IMR-90 (cell line): ENCODE data around the gene POLRMT.

ENCODE experiments used
- BHLHE40 ChIP-seq: fragments of 150-350 bp; IDR thresholded peaks from 2 replicates; pipeline ENCODE4 v1.6.1; 2016; ENCODE audit warnings: mild to moderate bottlenecking, low read depth, low read length
- CEBPB ChIP-seq: IDR thresholded peaks from 2 replicates; pipeline ENCODE4 v1.6.1; 2012; ENCODE audit warnings: low read depth, low read length, improper control_type of control experiment
- CHD1 ChIP-seq: IDR thresholded peaks from 2 replicates; pipeline ENCODE4 v1.6.1; 2012; ENCODE audit warnings: low read depth, low read length, improper control_type of control experiment
- FOS ChIP-seq: fragments of 150-350 bp; IDR thresholded peaks from 2 replicates; pipeline ENCODE4 v1.6.1; 2016; ENCODE audit warnings: low read depth, low read length
- MAFK ChIP-seq: IDR thresholded peaks from 2 replicates; pipeline ENCODE4 v1.6.1; 2012; ENCODE audit warnings: low read depth, low read length, improper control_type of control experiment
- MXI1 ChIP-seq: IDR thresholded peaks from 2 replicates; pipeline ENCODE4 v1.6.1; 2012; ENCODE audit warnings: low read depth, mild to moderate bottlenecking, low read length, moderate library complexity, borderline replicate concordance
- NFE2L2 ChIP-seq: fragments of 150-350 bp; IDR thresholded peaks from 2 replicates; pipeline ENCODE4 v1.6.1; 2016; ENCODE audit warnings: low read depth, mild to moderate bottlenecking, low read length
- POLR2A ChIP-seq: IDR thresholded peaks from 2 replicates; pipeline ENCODE4 v1.6.1; 2012; ENCODE audit warnings: mild to moderate bottlenecking, low read depth, low read length
- SMC3 ChIP-seq: fragments of 150-350 bp; IDR thresholded peaks from 2 replicates; pipeline ENCODE4 v1.6.1; 2016; ENCODE audit warnings: low read depth, mild to moderate bottlenecking, antibody characterized with exemption, low read length, moderate library complexity
- TF ChIP-seq, protein P1 (sequence below): fragments of 150-350 bp; IDR thresholded peaks from 2 replicates; pipeline ENCODE4 v1.6.1; 2016; ENCODE audit warnings: low read depth, mild to moderate bottlenecking, low read length, moderate library complexity, borderline replicate concordance
- TF ChIP-seq, protein P2 (sequence below): conservative IDR thresholded peaks from 2 replicates; pipeline ENCODE4 v1.5.1; 2012; ENCODE audit warnings: mild to moderate bottlenecking, low read depth, low read length, improper control_type of control experiment
- TF ChIP-seq, protein P3 (sequence below): fragments of 150-350 bp; IDR thresholded peaks from 2 replicates; pipeline ENCODE4 v1.6.1; 2017; ENCODE audit warnings: mild to moderate bottlenecking, antibody characterized with exemption, low read length, low read depth

DNA sequence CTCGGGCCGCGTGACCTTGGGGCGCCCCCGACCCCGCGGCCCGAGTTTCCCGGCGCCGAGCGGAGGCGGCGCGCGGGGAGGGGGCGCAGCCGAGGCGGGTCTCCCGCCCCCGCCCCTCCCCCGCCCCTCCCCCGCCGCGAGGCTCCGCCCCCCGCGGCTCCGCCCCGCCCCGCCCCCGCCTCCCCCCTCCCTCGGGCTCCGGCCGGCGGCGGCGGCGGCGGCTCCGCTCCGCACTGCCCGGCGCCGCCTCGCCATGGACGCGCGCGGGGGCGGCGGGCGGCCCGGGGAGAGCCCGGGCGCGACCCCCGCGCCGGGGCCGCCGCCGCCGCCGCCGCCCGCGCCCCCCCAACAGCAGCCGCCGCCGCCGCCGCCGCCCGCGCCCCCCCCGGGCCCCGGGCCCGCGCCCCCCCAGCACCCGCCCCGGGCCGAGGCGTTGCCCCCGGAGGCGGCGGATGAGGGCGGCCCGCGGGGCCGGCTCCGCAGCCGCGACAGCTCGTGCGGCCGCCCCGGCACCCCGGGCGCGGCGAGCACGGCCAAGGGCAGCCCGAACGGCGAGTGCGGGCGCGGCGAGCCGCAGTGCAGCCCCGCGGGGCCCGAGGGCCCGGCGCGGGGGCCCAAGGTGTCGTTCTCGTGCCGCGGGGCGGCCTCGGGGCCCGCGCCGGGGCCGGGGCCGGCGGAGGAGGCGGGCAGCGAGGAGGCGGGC, 43.5 kb downstream of the POLRMT start, which contains the start of gene HCN2:
- TF ChIP-seq MXI1 (no peak), FOS (no peak), POLR2A (no peak), CEBPB (no peak), NFE2L2 (no peak), CHD1 (no peak), MAFK (no peak), SMC3 (no peak), BHLHE40 (no peak)
- TF ChIP-seq, protein P1, sequence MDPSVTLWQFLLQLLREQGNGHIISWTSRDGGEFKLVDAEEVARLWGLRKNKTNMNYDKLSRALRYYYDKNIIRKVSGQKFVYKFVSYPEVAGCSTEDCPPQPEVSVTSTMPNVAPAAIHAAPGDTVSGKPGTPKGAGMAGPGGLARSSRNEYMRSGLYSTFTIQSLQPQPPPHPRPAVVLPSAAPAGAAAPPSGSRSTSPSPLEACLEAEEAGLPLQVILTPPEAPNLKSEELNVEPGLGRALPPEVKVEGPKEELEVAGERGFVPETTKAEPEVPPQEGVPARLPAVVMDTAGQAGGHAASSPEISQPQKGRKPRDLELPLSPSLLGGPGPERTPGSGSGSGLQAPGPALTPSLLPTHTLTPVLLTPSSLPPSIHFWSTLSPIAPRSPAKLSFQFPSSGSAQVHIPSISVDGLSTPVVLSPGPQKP = no peak
- TF ChIP-seq, protein P2, sequence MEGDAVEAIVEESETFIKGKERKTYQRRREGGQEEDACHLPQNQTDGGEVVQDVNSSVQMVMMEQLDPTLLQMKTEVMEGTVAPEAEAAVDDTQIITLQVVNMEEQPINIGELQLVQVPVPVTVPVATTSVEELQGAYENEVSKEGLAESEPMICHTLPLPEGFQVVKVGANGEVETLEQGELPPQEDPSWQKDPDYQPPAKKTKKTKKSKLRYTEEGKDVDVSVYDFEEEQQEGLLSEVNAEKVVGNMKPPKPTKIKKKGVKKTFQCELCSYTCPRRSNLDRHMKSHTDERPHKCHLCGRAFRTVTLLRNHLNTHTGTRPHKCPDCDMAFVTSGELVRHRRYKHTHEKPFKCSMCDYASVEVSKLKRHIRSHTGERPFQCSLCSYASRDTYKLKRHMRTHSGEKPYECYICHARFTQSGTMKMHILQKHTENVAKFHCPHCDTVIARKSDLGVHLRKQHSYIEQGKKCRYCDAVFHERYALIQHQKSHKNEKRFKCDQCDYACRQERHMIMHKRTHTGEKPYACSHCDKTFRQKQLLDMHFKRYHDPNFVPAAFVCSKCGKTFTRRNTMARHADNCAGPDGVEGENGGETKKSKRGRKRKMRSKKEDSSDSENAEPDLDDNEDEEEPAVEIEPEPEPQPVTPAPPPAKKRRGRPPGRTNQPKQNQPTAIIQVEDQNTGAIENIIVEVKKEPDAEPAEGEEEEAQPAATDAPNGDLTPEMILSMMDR = no peak
- TF ChIP-seq, protein P3, sequence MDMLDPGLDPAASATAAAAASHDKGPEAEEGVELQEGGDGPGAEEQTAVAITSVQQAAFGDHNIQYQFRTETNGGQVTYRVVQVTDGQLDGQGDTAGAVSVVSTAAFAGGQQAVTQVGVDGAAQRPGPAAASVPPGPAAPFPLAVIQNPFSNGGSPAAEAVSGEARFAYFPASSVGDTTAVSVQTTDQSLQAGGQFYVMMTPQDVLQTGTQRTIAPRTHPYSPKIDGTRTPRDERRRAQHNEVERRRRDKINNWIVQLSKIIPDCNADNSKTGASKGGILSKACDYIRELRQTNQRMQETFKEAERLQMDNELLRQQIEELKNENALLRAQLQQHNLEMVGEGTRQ = no peak
